IMR-90 (cell line): ENCODE results near the gene COL27A1. TPM values are rescaled to one million over a fixed set of nuclear protein-coding genes. Genes with fewer than 3 reads are reported as not detected.
A peak's percentile ranks its signal among the peaks of the same experiment; 100 is the strongest.

ENCODE experiments used
- ATAC-seq: fragments of 200-7000 bp; cut with Tn5 transposase; 2 replicates; pipeline ENCODE4 v1.9.1; 2020; ENCODE audit warnings: low read depth, mild to moderate bottlenecking, moderate library complexity
- BruUV-seq: library from RNA; stranded (reverse); fragments of 400-500 nt; replicated peaks from 2 replicates; lab custom pipeline; 2021; lab: Mats Ljungman, UMichigan
- CTCF ChIA-PET: fragments of 300-600 bp; formaldehyde crosslinking; extraction: SDS; loops from one replicate; lab custom pipeline; 2021; ENCODE audit warnings: antibody characterized with exemption; lab: Yijun Ruan, JAX
- POLR2A ChIA-PET: fragments of 300-600 bp; sonication (Branson Sonifier 250); formaldehyde crosslinking; loops from one replicate; lab custom pipeline; 2022; ENCODE audit warnings: antibody characterized with exemption; ENCODE audit not compliant: unreplicated experiment; lab: Charles Lee
- DNase-seq: peaks from one replicate; pipeline ENCODE4 v3.0.0; 2013
- H2AFZ ChIP-seq: replicated peaks from 2 replicates; pipeline ENCODE3; 2013; ENCODE audit warnings: low read length, mild to moderate bottlenecking; ENCODE audit not compliant: poor library complexity
- H2AK5ac ChIP-seq: 2 replicates; pipeline ENCODE4 v1.6.1; 2013; ENCODE audit warnings: low read depth, low read length, inconsistent platforms
- H2AK9ac ChIP-seq: replicated peaks from 2 replicates; pipeline ENCODE3; 2013; ENCODE audit warnings: mild to moderate bottlenecking, low read depth, low read length, moderate library complexity; ENCODE audit not compliant: poor library complexity
- H2BK120ac ChIP-seq: 2 replicates; pipeline ENCODE4 v1.6.1; 2013; ENCODE audit warnings: low read depth, low read length, inconsistent platforms
- H2BK15ac ChIP-seq: 3 replicates; pipeline ENCODE4 v1.6.1; 2013; ENCODE audit warnings: low read depth, low read length, inconsistent platforms
- H2BK20ac ChIP-seq: 2 replicates; pipeline ENCODE4 v1.6.1; 2013; ENCODE audit warnings: low read depth, mild to moderate bottlenecking, inconsistent platforms, low read length, moderate library complexity
- H2BK5ac ChIP-seq: 2 replicates; pipeline ENCODE4 v1.6.1; 2013; ENCODE audit warnings: mild to moderate bottlenecking, low read depth, low read length, inconsistent platforms; ENCODE audit not compliant: poor library complexity, severe bottlenecking
- H3K14ac ChIP-seq: replicated peaks from 2 replicates; pipeline ENCODE4 v1.6.1; 2013; ENCODE audit warnings: low read depth, low read length, inconsistent platforms
- H3K18ac ChIP-seq: 2 replicates; pipeline ENCODE4 v1.6.1; 2013; ENCODE audit warnings: low read depth, low read length, control low read depth
- H3K23ac ChIP-seq: 2 replicates; pipeline ENCODE4 v1.6.1; 2013; ENCODE audit warnings: low read depth, low read length, inconsistent platforms
- H3K27ac ChIP-seq: 2 replicates; pipeline ENCODE4 v1.5.1; 2013; ENCODE audit warnings: mild to moderate bottlenecking, control low read depth, low read length; ENCODE audit not compliant: insufficient read depth
- H3K27me3 ChIP-seq: 2 replicates; pipeline ENCODE4 v1.6.1; 2013; ENCODE audit warnings: low read length; ENCODE audit not compliant: control insufficient read depth, insufficient read depth
- H3K36me3 ChIP-seq: 2 replicates; pipeline ENCODE4 v1.6.1; 2013; ENCODE audit warnings: low read length, mixed read lengths; ENCODE audit not compliant: control insufficient read depth, insufficient read depth
- H3K4ac ChIP-seq: 2 replicates; pipeline ENCODE4 v1.6.1; 2013; ENCODE audit warnings: low read depth, low read length, inconsistent platforms
- H3K4me1 ChIP-seq: 2 replicates; pipeline ENCODE4 v1.6.1; 2013; ENCODE audit warnings: low read length, mixed read lengths; ENCODE audit not compliant: control insufficient read depth, insufficient read depth
- H3K4me2 ChIP-seq: 2 replicates; pipeline ENCODE4 v1.6.1; 2013; ENCODE audit warnings: low read depth, mild to moderate bottlenecking, control low read depth, low read length, moderate library complexity
- H3K4me3 ChIP-seq: 2 replicates; pipeline ENCODE4 v1.5.1; 2013; ENCODE audit warnings: low read depth, mild to moderate bottlenecking, control low read depth, low read length, moderate library complexity; ENCODE audit not compliant: insufficient read depth
- H3K56ac ChIP-seq: 2 replicates; pipeline ENCODE4 v1.6.1; 2013; ENCODE audit warnings: low read length, inconsistent platforms; ENCODE audit not compliant: insufficient read depth; ENCODE audit errors: extremely low read depth
- H3K79me1 ChIP-seq, 2 experiments: 2 replicates each; pipeline ENCODE4 v1.6.1; 2013; ENCODE audit warnings: low read length in 2 of 2, inconsistent platforms in 1 of 2, low read depth in 1 of 2
- H3K9ac ChIP-seq: 2 replicates; pipeline ENCODE4 v1.6.1; 2013; ENCODE audit warnings: low read depth, low read length, control low read depth
- H3K9me1 ChIP-seq: 2 replicates; pipeline ENCODE4 v1.6.1; 2013; ENCODE audit warnings: low read length, inconsistent platforms; ENCODE audit not compliant: insufficient read depth
- H3K9me3 ChIP-seq: 2 replicates; pipeline ENCODE4 v1.6.1; 2013; ENCODE audit warnings: low read length; ENCODE audit not compliant: control insufficient read depth, insufficient read depth
- H4K20me1 ChIP-seq: 2 replicates; pipeline ENCODE4 v1.6.1; 2013; ENCODE audit warnings: low read length, inconsistent platforms; ENCODE audit not compliant: insufficient read depth
- H4K5ac ChIP-seq: 2 replicates; pipeline ENCODE4 v1.6.1; 2013; ENCODE audit warnings: mild to moderate bottlenecking, low read depth, low read length, control low read depth
- H4K8ac ChIP-seq, 2 experiments: 2 replicates each; pipeline ENCODE4 v1.6.1; 2013; ENCODE audit warnings: low read depth in 2 of 2, low read length in 2 of 2, control low read depth in 1 of 2, inconsistent platforms in 1 of 2
- H4K91ac ChIP-seq: 2 replicates; pipeline ENCODE4 v1.6.1; 2013; ENCODE audit warnings: low read depth, low read length, inconsistent platforms; ENCODE audit not compliant: insufficient read depth
- BHLHE40 ChIP-seq: fragments of 150-350 bp; IDR thresholded peaks from 2 replicates; pipeline ENCODE4 v1.6.1; 2016; ENCODE audit warnings: mild to moderate bottlenecking, low read depth, low read length
- CEBPB ChIP-seq: IDR thresholded peaks from 2 replicates; pipeline ENCODE4 v1.6.1; 2012; ENCODE audit warnings: low read depth, low read length, improper control_type of control experiment
- CHD1 ChIP-seq: IDR thresholded peaks from 2 replicates; pipeline ENCODE4 v1.6.1; 2012; ENCODE audit warnings: low read depth, low read length, improper control_type of control experiment
- CTCF ChIP-seq: conservative IDR thresholded peaks from 2 replicates; pipeline ENCODE4 v1.5.1; 2012; ENCODE audit warnings: mild to moderate bottlenecking, low read depth, low read length, improper control_type of control experiment
- FOS ChIP-seq: fragments of 150-350 bp; IDR thresholded peaks from 2 replicates; pipeline ENCODE4 v1.6.1; 2016; ENCODE audit warnings: low read depth, low read length
- MAFK ChIP-seq: IDR thresholded peaks from 2 replicates; pipeline ENCODE4 v1.6.1; 2012; ENCODE audit warnings: low read depth, low read length, improper control_type of control experiment
- MXI1 ChIP-seq: IDR thresholded peaks from 2 replicates; pipeline ENCODE4 v1.6.1; 2012; ENCODE audit warnings: low read depth, mild to moderate bottlenecking, low read length, moderate library complexity, borderline replicate concordance
- POLR2A ChIP-seq: IDR thresholded peaks from 2 replicates; pipeline ENCODE4 v1.6.1; 2012; ENCODE audit warnings: mild to moderate bottlenecking, low read depth, low read length
- RAD21 ChIP-seq: IDR thresholded peaks from 2 replicates; pipeline ENCODE4 v1.6.1; 2012; ENCODE audit warnings: low read length, improper control_type of control experiment
- RCOR1 ChIP-seq: IDR thresholded peaks from 2 replicates; pipeline ENCODE4 v1.6.1; 2012; ENCODE audit warnings: mild to moderate bottlenecking, low read length, improper control_type of control experiment; ENCODE audit not compliant: insufficient replicate concordance
- RFX5 ChIP-seq: IDR thresholded peaks from 2 replicates; pipeline ENCODE4 v1.8.0; 2012; ENCODE audit warnings: low read depth, mild to moderate bottlenecking, low read length, moderate library complexity
- WGBS, 2 experiments: methylation state at CpG; one replicate each; pipeline versions ENCODE4 v1.1.5 to v1.1.7; 2013; ENCODE audit warnings: missing lambda C conversion rate in 2 of 2; ENCODE audit not compliant: insufficient read length in 1 of 2; ENCODE audit errors: extremely low coverage in 2 of 2; 5-methylcytosine and 5-hydroxymethylcytosine counted together
- dilution Hi-C: fragments of 300-500 bp; cut with HindIII; formaldehyde crosslinking; loops from one replicate; pipeline ENCODE4 v1.14.3; 2018; ENCODE audit warnings: low sequenced_read_pairs; ENCODE audit not compliant: unreplicated experiment
- in situ Hi-C: fragments of 300-500 bp; cut with MboI; formaldehyde crosslinking; loops from 3 replicates; pipeline ENCODE4 v1.14.3; 2019; ENCODE audit warnings: low sequenced_read_pairs, inconsistent platforms, mixed read lengths
- intact Hi-C: fragments of 100-400 bp; cut with micrococcal nuclease; formaldehyde crosslinking; loops from 2 replicates; pipeline ENCODE4 v1.10.0; 2022
- polyA plus RNA-seq, 3 experiments: library from polyadenylated mRNA; depleted of rRNA; stranded (reverse); fragments of >200 nt; gene quantifications; 2 replicates each; pipeline ENCODE4 v1.2.3, GENCODE V29; 2012; ENCODE audit warnings: low replicate concordance in 1 of 3
- total RNA-seq: library from RNA; depleted of rRNA; stranded (reverse); fragments of >200 nt; gene quantifications from 2 replicates; pipeline ENCODE4 v1.2.3, GENCODE V29; 2012
- TF ChIP-seq, protein P1 (sequence below): fragments of 150-350 bp; IDR thresholded peaks from 2 replicates; pipeline ENCODE4 v1.6.1; 2016; ENCODE audit warnings: low read depth, mild to moderate bottlenecking, low read length, moderate library complexity, borderline replicate concordance

Gene COL27A1
- total and polyA plus RNA-seq, 2 of the 4 experiments (the other 2 are of a cell fraction): 3.2 to 18.3 TPM

DNA sequence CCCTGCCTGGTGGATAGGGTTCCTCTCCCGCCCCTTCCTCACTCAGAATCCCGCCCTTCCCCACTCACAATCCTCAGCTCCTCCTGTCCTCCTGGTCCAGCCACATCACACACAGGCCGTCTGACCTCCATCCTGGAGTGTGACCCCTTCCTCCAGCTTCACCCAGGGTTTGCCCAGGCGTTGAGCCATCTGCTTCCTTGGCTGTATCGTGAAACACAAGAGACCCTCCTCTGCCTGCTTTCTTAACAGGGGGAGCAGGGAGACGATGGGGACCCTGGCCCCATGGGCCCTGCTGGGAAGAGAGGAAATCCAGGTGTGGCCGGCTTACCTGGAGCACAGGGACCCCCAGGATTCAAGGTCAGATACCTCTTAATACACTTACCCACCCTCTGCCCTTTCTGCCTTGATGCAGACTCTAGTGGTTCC, 135.2 kb downstream of the COL27A1 start:
- no peaks in the 10 kb centered on the region for H3K27me3 ChIP-seq
- no peak overlapping the region for H3K9ac ChIP-seq
- H4K8ac ChIP-seq: no peak overlapping the region; a peak in 1 of 4 replicates
- H3K79me1 ChIP-seq: peaks cover 0 to 12% of the 10 kb centered on the region in 2 experiments; a peak in 1 of 4 replicates
- H3K36me3 ChIP-seq: peaks cover 10% of the 10 kb centered on the region
- H2BK15ac ChIP-seq: peak overlapping the region; percentile 82; the same call in 1 of the 3 replicates
- CTCF ChIA-PET: interaction anchor here (0.8 to 2.4 kb wide), 13 partner anchors 11 to 207 kb away, joined by 3 to 16 read pairs (median 5); partner anchors contain the start of gene COL27A1
- peaks cover 14% of the 10 kb centered on the region for H3K4me1 ChIP-seq
- H2AK9ac ChIP-seq: peak overlapping the region; percentile 76
- WGBS, 2 experiments: 100% methylated on average over 2 of the region's 7 CpGs; no CpG with 5 or more reads in 1 of the 2 experiments
- peak overlapping the region; percentile 70 for H2BK120ac ChIP-seq
- H4K91ac ChIP-seq: peak overlapping the region; percentile 81
- H3K56ac ChIP-seq: no peak overlapping the region
- peak overlapping the region; percentile 79 for H3K4ac ChIP-seq
- H2BK5ac ChIP-seq: no peak overlapping the region
- H2AFZ ChIP-seq: peak overlapping the region; percentile 81
- ATAC-seq: peak; percentile 9
- H4K5ac ChIP-seq: no peak overlapping the region
- peaks cover 14% of the 10 kb centered on the region for H3K9me1 ChIP-seq
- no peak for DNase-seq
- no peak overlapping the region for H3K23ac ChIP-seq
- H3K14ac ChIP-seq: no peak overlapping the region; the same call in 1 of the 2 replicates
- BruUV-seq: no TSS peak
- in situ Hi-C loops (loop anchor here (5.0 kb wide), 1 partner anchor 178 kb away; no protein-coding TSS in a partner anchor), dilution Hi-C loops (no loop called here), intact Hi-C loops (loop anchor here (10.0 kb wide), 1 partner anchor 606 kb away; no protein-coding TSS in a partner anchor)
- no peak overlapping the region for H3K27ac ChIP-seq
- H3K4me3 ChIP-seq: no peak overlapping the region
- H2BK20ac ChIP-seq: peak overlapping the region; percentile 62
- H3K9me3 ChIP-seq: no peaks in the 10 kb centered on the region
- H2AK5ac ChIP-seq: peak overlapping the region; percentile 97
- no peak overlapping the region for H3K4me2 ChIP-seq
- no peak for TF ChIP-seq POLR2A
- no peak for TF ChIP-seq MAFK
- no peak for TF ChIP-seq BHLHE40
- TF ChIP-seq MXI1: no peak
- no peak for TF ChIP-seq RCOR1
- no peak for TF ChIP-seq RAD21
- TF ChIP-seq RFX5: no peak
- TF ChIP-seq, protein P1, sequence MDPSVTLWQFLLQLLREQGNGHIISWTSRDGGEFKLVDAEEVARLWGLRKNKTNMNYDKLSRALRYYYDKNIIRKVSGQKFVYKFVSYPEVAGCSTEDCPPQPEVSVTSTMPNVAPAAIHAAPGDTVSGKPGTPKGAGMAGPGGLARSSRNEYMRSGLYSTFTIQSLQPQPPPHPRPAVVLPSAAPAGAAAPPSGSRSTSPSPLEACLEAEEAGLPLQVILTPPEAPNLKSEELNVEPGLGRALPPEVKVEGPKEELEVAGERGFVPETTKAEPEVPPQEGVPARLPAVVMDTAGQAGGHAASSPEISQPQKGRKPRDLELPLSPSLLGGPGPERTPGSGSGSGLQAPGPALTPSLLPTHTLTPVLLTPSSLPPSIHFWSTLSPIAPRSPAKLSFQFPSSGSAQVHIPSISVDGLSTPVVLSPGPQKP: no peak
- TF ChIP-seq CEBPB: no peak
- no peak for TF ChIP-seq FOS
- TF ChIP-seq CHD1: no peak
- TF ChIP-seq CTCF: no peak
- H3K18ac ChIP-seq: no peak overlapping the region
- H4K20me1 ChIP-seq: no peaks in the 10 kb centered on the region
- POLR2A ChIA-PET: no interaction called here
